HG03469 (cell line): ENCODE measurements around the gene LRRIQ1.
A peak's percentile ranks its signal among the peaks of the same experiment; 100 is the strongest.

ENCODE experiments used
- ATAC-seq: cut with Tn5 transposase; IDR thresholded peaks from one replicate; pipeline ENCODE4 v1.9.1; 2021; ENCODE audit warnings: mild to moderate bottlenecking, moderate library complexity, moderate number of reproducible peaks; ENCODE audit not compliant: unreplicated experiment

The LRRIQ1 gene

GRCh38 chr12:85057370-85057963 is 21.3 kb downstream of the LRRIQ1 start:
- ATAC-seq: peak; percentile 83

GRCh38 chr12:85058339-85058738 is 22.2 kb downstream of the LRRIQ1 start:
- no peak for ATAC-seq

- ATAC-seq: no peak
Measured at GRCh38 chr12:85059594-85059993, 23.4 kb downstream of the LRRIQ1 start.

- ATAC-seq: no peak
Measured at GRCh38 chr12:85060916-85061315, 24.8 kb downstream of the LRRIQ1 start.

GRCh38 chr12:85065837-85066482 is 29.8 kb downstream of the LRRIQ1 start:
- ATAC-seq: no peak

GRCh38 chr12:85072826-85073225 is 36.7 kb downstream of the LRRIQ1 start:
- no peak for ATAC-seq

- peak; percentile 88 for ATAC-seq
Measured at GRCh38 chr12:85076688-85077430, 40.7 kb downstream of the LRRIQ1 start.

GRCh38 chr12:85085066-85085465 is 48.9 kb downstream of the LRRIQ1 start:
- no peak for ATAC-seq

- ATAC-seq: no peak
Measured at GRCh38 chr12:85089792-85090191, 53.6 kb downstream of the LRRIQ1 start.

- ATAC-seq: no peak
Measured at GRCh38 chr12:85092814-85093370, 56.7 kb downstream of the LRRIQ1 start.

GRCh38 chr12:85095501-85095900 is 59.4 kb downstream of the LRRIQ1 start:
- ATAC-seq: no peak

- no peak for ATAC-seq
Measured at GRCh38 chr12:85130646-85131045, 94.5 kb downstream of the LRRIQ1 start.

GRCh38 chr12:85138833-85139232 is 102.7 kb downstream of the LRRIQ1 start:
- ATAC-seq: no peak

GRCh38 chr12:85147331-85147730 is 111.2 kb downstream of the LRRIQ1 start:
- ATAC-seq: no peak

GRCh38 chr12:85152311-85152729 is 116.2 kb downstream of the LRRIQ1 start:
- ATAC-seq: no peak

GRCh38 chr12:85155791-85156190 is 119.6 kb downstream of the LRRIQ1 start:
- no peak for ATAC-seq

- ATAC-seq: no peak
Measured at GRCh38 chr12:85156569-85156968, 120.4 kb downstream of the LRRIQ1 start.

GRCh38 chr12:85157035-85157603 is 121.0 kb downstream of the LRRIQ1 start:
- ATAC-seq: no peak

- ATAC-seq: no peak
Measured at GRCh38 chr12:85163752-85164321, 127.7 kb downstream of the LRRIQ1 start.

- no peak for ATAC-seq
Measured at GRCh38 chr12:85179680-85180270, 143.6 kb downstream of the LRRIQ1 start.

- no peak for ATAC-seq
Measured at GRCh38 chr12:85182699-85183098, 146.5 kb downstream of the LRRIQ1 start.
